HepG2 (cell line): ENCODE measurements around the gene UBL7.

Source experiments
- AKAP8 ChIP-seq: sonication (generic); formaldehyde crosslinking; IDR thresholded peaks from 2 replicates; pipeline ENCODE4 v1.5.1; 2020; ENCODE audit warnings: mild to moderate bottlenecking, missing genetic modification reagents
- CREM ChIP-seq, 2 experiments: sonication (generic) in 1 of 2; formaldehyde crosslinking in 1 of 2; IDR thresholded peaks; 2 replicates each; pipeline versions ENCODE4 v1.4.0 to v1.6.1; 2016 to 2020; ENCODE audit warnings: antibody characterized with exemption in 1 of 2, mild to moderate bottlenecking in 1 of 2, missing genetic modification reagents in 1 of 2
- CTCF ChIP-seq: sonication (generic); formaldehyde crosslinking; IDR thresholded peaks from 2 replicates; pipeline ENCODE4 v1.5.0; 2020; ENCODE audit warnings: mild to moderate bottlenecking, missing genetic modification reagents, moderate library complexity
- EZH2 ChIP-seq: conservative IDR thresholded peaks from 2 replicates; pipeline ENCODE4 v1.6.1; 2012; ENCODE audit warnings: mild to moderate bottlenecking, low read depth, low read length, moderate library complexity
- LCORL ChIP-seq, 2 experiments: fragments of 450-650 bp in 1 of 2; sonication (generic) in 1 of 2; formaldehyde crosslinking in 1 of 2; IDR thresholded peaks; 2 replicates each; pipeline versions ENCODE4 v1.5.0 to v1.6.1; 2017 to 2020; ENCODE audit warnings: antibody characterized with exemption in 1 of 2, missing genetic modification reagents in 1 of 2
- NR2F1 ChIP-seq, 2 experiments: fragments of 450-650 bp in 1 of 2; formaldehyde crosslinking in 1 of 2; IDR thresholded peaks; 2 replicates each; pipeline versions ENCODE4 v1.5.0 to v1.6.1; 2016 to 2020; ENCODE audit warnings: mild to moderate bottlenecking in 1 of 2, missing compliant biosample characterization in 1 of 2, missing genetic modification reagents in 1 of 2, moderate library complexity in 1 of 2
- RFX5 ChIP-seq: IDR thresholded peaks from 2 replicates; pipeline ENCODE4 v1.6.1; 2011; ENCODE audit warnings: low read depth, low read length, improper control_type of control experiment
- ZBTB42 ChIP-seq: sonication (generic); formaldehyde crosslinking; IDR thresholded peaks from 2 replicates; pipeline ENCODE4 v1.5.0; 2020; ENCODE audit warnings: mild to moderate bottlenecking, missing genetic modification reagents
- ZHX2 ChIP-seq, 2 experiments: sonication (generic) in 1 of 2; formaldehyde crosslinking in 1 of 2; IDR thresholded peaks; 2 replicates each; pipeline versions ENCODE4 v1.6.1 to v1.9.0; 2014 to 2022; ENCODE audit warnings: antibody characterized with exemption in 1 of 2, borderline replicate concordance in 1 of 2, inconsistent platforms in 1 of 2, low read depth in 1 of 2, missing genetic modification reagents in 1 of 2
- ZNF318 ChIP-seq: sonication (generic); formaldehyde crosslinking; IDR thresholded peaks from 2 replicates; pipeline ENCODE4 v1.4.0; 2020; ENCODE audit warnings: mild to moderate bottlenecking, missing genetic modification reagents
- ZNF354B ChIP-seq: sonication (generic); formaldehyde crosslinking; IDR thresholded peaks from 2 replicates; pipeline ENCODE4 v1.8.0; 2022; ENCODE audit warnings: mild to moderate bottlenecking, missing genetic modification reagents
- ZNF546 ChIP-seq: sonication (generic); formaldehyde crosslinking; conservative IDR thresholded peaks from 2 replicates; pipeline ENCODE4 v1.8.1; 2023; ENCODE audit warnings: mild to moderate bottlenecking, missing genetic modification reagents
- ZZZ3 ChIP-seq: sonication (generic); formaldehyde crosslinking; IDR thresholded peaks from 2 replicates; pipeline ENCODE4 v1.4.0; 2020; ENCODE audit warnings: missing genetic modification reagents, mild to moderate bottlenecking, borderline replicate concordance

GRCh38 chr15:74402873-74403587 lies 57.9 kb downstream of the UBL7 start:
- TF ChIP-seq CREM (IDR thresholded peaks at IDR 0.05) (no peak), CREM (CRISPR knock-in tag; IDR thresholded peaks at IDR 0.05) (no peak), ZNF354B (CRISPR knock-in tag) (no peak), ZNF318 (CRISPR knock-in tag) (no peak), ZHX2 (IDR thresholded peaks at IDR 0.05; ENCODE audit: low read depth) (no peak), ZHX2 (CRISPR knock-in tag; IDR thresholded peaks at IDR 0.05; ENCODE audit: borderline replicate concordance) (no peak), NR2F1 (CRISPR knock-in tag; IDR thresholded peaks at IDR 0.05) (no peak), ZBTB42 (CRISPR knock-in tag) (no peak), ZZZ3 (CRISPR knock-in tag) (no peak), RFX5 (no peak), AKAP8 (no peak), CTCF (no peak), EZH2 (no peak), ZNF546 (CRISPR knock-in tag) (no peak), LCORL (IDR thresholded peaks at IDR 0.05) (no peak), LCORL (CRISPR knock-in tag; IDR thresholded peaks at IDR 0.05) (no peak)
